Measurements from ENCODE around the gene MAP7D3.

GRCh38 chrX:136259543-136259942, 8.3 kb upstream of the MAP7D3 start:
- TF ChIP-seq BHLHE40 (IDR thresholded peaks at IDR 0.05; ENCODE audit: borderline replicate concordance) (no peak), SUZ12 (IDR thresholded peaks at IDR 0.05) (no peak), ELF4 (IDR thresholded peaks at IDR 0.05) (no peak), FOXM1 (IDR thresholded peaks at IDR 0.05; ENCODE audit: borderline replicate concordance) (no peak)

Measured in HEK293T (cell line).